NCI-H1694 (cell line): ENCODE measurements around the gene JPH4.
"Not testable (repeated sequence)": the region's sequence is repeated elsewhere in the genome, so short reads cannot be mapped to it uniquely, and the experiment has no call there.

Experiments
- DNase-seq: peaks from one replicate; lab custom pipeline; 2025; lab: John Stamatoyannopoulos, UW

The JPH4 gene

DNA sequence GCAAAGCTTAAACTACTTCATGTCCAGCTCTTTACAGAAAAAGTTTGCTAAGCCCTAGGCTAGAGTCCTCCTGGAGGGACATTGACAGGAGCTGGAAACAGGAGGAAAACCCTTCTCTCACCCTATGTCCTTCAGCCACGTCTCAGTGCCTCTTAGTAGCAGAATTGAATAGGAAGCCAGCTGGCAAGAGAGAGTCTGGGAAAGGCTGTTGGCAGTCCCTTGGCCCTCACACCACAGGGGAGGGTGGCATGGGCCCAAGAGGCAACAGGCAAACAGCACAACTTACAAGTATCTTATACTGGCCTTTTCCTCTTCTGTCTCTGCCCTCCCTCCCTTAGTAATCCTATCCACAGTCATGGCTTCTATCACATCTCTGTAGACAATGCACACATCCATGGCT lies 29.9 kb upstream of the JPH4 start:
- DNase-seq = no peak

DNA sequence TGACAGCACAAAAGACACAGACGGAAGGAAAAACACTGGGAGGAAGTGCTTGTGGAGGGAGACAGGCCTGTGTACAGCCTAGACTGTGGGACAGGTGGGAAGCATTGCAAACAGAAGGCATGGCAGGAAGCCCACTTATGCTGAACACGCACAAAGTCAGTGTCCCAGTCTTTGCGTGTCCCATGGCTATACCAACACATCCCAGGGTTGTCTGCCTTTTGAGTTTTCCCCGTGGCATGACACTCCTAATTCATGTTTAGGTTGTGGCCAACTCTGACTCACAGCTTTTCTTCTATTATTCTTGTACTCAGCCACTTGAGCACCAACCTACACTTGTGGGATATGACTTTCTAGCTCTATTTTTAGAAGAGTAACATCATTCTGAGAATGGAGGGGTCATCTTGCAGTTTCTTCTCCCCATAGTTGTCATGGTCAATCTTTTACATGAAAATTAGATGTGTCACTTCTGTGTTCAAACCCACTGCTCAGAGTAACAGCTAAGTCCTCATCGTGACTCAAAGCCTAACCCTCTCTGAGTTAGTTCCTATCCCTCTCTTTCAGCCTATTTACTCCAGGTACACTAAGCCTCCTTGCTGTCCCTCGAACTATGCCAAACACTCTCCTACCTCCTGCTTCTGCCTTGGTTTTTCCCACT lies 27.5 kb upstream of the JPH4 start:
- DNase-seq = no peak

DNA sequence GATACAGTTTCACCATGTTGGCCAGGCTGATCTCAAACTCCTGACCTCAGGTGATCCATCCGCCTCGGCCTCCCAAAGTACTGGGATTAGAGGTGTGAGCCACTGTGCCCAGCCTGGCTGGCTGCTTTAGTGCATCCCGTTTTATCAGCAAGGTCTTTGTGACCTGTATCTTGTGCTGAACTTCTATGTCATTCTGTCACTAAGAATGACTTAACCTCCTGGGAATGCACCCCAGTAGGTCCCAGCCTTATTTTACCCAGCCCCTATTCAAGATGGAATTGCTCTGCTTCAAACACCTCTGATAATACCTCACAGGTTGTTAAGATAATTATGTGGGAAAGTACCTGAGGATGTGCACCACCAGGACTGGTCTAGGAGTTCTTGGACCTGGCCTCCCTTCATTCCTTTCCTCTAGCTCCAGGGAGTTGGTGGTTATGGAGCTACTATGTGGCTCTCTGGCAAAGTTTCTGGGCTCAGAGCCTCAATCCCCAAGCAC lies 26.1 kb upstream of the JPH4 start:
- no peak for DNase-seq

DNA sequence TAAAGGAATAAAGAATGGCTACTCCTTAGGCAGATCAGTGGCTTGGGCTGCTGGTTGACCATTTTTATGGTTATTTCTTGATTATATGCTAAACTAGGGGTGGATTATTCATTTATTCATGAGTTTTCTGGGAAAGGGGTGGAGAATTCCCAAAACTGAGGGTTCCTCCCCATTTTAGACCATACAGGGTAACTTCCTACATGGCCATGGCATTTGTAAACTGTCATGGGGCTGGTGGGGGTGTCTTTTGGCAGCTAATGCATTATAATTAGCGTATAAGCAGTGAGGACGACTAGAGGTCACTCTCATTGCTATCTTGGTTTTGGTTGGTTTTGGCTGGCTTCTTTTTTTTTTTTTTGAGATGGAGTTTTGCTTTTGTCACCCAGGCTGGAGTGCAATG lies 25.6 kb upstream of the JPH4 start:
- no peak for DNase-seq

DNA sequence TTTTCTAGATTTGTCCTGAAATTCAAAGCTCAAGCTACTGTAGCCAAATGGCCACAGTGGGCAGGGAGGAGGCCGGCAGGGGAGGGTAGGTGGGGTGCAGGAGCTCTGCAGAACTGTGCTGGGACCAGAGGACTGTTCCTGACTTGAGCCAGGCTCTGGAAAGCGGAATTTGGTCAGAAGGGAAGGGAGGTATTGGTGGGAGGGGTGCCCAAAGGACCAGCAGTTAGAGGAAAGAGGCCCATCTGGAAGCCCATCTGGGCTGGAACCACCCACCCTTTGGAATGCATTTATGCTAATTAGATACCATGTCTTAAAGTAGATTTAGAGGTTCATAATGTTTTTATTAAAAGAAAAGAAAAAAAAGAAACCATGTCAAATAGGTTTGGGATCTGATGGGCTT lies 24.5 kb upstream of the JPH4 start:
- DNase-seq = no peak

DNA sequence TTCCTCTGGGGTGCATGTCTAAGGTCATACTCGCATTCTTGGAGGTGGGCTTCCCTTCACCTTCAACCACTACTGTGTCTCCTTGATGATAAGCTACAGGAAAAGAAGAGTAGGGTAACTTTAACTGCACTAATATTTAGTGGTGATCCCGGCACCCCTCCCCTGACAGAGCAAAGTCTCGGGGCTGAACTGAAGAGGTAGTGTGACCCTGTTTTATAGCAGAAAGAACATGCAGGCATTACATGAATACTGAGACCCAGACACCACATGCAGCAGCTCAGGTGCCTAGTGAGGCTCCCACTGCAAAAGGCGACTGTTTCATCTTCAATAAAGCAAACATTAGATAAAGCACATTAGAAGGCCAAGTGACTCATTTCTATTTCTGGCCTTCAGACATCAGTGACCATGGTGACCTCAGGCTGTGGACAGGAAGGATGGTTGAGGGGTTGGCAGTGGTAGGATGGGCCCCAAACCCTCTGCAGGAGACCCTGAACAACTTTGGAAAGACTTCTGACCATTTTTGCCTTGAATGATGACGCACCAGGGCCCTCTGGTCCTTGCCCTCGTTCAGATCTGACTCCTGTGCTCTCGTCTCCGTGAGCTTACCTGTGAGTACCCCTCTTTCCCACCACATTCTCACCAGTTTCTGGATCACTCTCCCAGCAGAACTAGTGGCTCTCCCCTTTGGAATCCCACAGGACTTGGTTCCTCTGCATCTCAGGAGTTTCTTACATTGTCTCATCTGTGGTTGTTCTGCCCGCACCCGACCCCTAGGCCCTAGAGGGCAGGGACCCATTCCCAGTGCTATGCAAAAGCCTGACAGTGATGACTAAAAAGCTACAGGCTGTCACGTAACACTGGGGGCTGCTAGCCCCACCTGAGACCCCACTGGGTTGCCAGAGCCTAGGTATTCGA lies 23.8 kb upstream of the JPH4 start:
- no peak for DNase-seq

DNA sequence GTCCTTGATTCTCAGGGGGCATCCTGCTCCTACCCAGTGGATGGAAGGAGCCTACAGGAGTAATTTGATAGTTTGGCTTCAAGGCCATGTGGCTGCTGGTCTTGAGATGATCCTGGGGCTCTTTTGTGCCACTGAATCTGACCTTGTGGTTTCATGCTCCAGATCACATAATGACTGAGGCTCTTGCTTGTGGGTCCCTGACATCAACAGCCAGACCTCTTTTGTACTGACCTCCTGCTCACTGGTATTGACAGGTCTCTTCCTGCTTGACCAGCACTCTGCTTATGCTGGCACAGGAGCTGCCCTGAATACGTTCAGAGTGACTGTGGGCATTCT lies 23.2 kb upstream of the JPH4 start:
- DNase-seq = no peak

DNA sequence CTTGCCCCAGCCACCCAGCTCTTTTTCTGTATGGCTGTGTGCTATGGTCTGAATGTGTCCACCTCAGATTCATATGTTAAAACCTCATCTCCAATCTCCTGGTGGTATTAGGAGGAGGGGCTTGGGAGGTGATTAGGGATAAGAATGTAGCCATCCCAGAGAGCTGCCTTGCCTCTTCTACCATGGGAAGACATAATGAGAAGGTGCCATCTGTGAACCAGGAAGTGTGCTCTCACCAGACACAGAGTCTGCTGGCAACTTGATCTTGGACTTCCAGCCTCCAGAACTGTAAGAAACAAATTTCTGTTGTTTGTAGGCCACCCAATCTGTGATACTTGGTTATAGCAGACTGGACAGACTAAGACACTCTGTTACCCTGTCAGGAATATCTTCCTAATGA lies 22.8 kb upstream of the JPH4 start:
- no peak for DNase-seq

DNA sequence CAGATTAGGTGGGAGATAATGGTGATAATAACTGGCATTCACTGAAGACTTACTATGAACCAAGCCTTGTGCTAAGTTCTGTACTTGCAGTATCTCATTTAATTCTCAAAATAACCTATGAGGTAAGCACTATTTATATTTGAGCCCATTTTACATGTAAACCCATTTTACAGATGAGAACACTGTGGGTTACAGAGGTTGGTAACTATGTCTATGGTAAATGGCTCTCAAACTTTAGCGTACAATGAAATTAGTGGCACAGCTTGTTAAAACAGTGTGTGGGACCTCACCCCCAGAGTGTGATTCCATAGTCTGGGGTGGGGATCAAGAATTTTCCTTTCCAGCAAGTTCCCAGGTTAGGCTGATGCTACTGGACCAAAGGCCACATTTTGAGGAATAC lies 22.2 kb upstream of the JPH4 start:
- DNase-seq = no peak

DNA sequence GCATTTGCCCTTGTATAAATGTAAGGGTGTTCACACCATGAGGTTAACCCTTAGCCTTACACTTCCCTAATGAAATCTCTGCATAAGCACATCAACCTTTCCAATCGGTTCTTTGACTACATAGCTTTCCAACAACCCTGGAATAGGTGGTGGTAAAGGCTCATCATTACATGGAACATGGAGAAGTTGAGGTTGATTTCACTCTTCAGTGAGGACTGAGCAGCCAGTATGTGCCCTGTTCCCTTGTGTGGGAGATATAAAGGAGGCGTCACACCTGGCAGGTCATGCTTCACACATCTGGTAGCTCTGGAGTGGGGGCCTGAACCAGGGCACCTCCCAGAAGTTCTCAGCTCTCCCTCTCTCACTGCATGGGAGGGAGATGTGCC lies 21.7 kb upstream of the JPH4 start:
- no peak for DNase-seq

DNA sequence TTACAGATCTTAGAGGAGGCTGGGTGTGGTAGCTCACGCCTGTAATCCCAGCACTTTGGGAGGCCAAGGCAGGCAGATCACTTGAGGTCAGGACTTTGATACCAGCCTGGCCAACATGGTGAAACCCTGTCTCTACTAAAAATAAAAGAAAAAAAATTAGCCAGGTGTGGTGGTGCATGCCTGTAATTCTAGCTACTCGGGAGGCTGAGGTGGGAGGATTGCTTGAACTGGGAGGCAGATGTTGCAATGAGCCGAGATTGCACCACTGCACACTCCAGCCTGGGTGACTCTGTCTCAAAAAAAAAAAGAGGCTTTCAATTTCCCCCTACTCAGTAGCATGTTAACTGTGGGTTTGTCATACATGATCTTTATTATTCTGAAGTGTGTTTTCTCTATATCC lies 15.6 kb upstream of the JPH4 start:
- not testable (repeated sequence) for DNase-seq

DNA sequence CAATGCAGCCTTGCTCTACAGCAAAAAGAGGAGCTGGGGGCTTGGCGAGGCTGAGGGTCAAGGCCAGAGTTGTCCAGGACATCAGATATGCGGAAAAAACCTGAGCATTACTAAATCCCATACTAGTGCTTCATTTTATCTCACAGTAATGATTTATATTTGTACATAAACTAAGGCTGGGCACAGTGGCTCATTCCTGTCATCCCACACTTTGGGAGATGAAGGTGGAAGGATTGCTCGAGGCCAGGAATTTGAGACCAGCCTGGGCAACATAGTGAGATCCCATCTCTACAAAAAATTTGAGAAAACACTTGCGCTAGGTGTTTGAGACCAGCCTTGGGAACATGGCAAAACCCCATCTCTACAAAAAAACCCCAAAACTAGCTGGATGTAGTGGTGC lies 11.6 kb upstream of the JPH4 start:
- DNase-seq = no peak

DNA sequence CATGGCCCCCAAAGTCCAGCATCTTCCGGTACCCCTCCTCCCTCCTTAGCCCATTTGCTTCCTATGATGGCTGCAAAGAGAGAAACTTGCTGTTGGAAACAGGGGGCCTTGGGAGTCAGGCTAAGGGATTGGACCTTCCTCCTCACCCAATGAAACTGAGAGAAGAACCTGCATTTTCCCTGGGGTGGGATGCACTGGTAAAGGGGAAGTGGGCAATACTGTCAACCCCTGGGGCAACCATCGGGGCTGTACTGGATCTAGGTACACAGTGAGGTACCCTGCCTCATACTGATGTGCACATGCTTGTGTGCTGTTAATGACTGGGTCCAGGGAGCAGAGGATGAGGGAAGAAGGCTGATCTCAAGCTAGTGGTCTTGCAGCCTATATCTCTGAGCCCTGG lies 11.0 kb upstream of the JPH4 start:
- DNase-seq = no peak

DNA sequence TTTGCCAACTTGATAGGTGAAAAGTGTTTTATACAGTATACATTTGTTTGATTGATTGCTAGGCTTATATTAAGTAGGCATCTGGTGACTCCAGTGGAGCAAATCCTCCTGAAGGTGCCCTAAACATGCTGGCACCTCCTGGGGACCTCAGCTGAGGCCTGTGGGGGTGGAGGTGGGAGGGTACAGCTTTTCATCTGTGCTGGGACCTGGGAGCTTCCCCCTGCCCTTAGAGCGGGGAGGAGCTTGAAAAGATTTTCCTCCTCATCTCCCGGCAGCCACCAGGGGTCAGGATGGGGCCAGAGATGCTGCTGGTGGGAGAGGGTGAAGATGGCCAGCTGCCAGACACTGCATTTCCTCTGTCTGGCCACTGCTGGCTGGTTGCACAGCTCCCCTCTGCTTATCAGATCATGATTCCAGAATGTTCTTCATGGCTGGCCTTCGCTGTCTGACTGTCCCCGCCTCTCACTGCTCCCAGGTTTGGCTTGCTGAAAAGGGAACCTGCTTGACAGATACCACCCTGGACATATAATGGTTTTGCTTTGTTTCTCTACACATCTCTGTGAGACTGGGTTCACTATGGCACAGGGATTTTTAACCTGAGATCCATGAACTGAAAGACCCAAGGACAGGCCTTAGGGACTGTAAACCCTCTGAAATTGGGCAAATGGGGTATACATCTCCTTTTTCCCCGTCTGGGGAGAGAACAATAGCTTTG lies 10.5 kb upstream of the JPH4 start:
- peak; percentile 90 for DNase-seq

DNA sequence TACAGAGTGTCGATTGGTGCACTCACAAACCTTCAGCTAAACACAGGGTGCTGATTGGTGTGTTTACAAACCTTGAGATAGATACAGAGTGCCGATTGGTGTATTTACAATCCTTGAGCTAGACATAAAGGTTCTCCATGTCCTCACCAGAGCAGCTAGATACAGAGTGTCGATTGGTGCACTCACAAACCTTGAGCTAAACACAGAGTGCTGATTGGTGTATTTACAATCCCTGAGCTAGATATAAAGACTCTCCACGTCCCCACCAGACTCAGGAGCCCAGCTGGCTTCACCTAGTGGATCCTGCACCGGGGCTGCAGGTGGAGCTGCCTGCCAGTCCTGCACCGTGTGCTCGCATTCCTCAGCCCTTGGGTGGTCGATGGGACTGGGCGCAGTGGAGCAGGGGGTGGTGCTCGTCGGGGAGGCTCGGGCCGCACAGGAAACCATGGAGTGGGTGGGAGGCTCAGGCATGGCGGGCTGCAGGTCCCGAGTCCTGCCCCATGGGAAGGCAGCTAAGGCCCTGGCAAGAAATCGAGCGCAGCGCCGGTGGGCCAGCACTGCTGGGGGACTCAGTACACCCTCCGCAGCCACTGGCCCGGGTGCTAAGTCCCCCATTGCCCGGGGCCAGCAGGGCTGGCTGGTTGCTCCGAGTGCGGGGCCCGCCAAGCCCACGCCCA lies 6.1 kb upstream of the JPH4 start:
- DNase-seq = not testable (repeated sequence)

DNA sequence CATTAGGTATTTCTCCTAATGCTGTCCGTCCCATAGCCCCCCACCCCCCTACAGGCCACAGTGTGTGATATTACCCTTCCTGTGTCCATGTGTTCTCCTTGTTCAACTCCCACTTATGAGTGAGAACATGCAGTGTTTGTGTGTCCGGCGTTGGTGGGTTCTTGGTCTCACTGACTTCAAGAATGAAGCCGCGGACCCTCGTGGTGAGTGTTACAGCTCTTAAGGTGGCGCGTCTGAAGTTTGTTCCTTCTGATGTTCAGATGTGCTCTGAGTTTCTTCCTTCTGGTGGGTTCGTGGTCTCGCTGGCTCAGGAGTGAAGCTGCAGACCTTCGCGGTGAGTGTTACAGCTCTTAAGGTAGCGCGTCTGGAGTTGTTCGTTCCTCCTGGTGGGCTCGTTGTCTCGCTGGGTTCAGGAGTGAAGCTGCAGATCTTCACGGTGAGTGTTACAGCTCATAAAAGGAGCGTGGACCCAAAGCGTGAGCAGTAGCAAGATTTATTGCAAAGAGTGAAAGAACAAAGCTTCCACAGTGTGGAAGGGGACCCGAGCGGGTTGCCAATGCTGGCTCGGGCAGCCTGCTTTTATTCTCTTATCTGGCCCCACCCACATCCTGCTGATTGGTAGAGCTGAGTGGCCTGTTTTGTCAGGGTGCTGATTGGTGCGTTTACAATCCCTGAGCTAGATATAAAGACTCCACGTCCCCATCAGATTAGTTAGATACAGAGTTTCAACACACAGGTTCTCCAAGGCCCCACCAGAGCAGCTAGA lies 5.4 kb upstream of the JPH4 start:
- DNase-seq = not testable (repeated sequence)

DNA sequence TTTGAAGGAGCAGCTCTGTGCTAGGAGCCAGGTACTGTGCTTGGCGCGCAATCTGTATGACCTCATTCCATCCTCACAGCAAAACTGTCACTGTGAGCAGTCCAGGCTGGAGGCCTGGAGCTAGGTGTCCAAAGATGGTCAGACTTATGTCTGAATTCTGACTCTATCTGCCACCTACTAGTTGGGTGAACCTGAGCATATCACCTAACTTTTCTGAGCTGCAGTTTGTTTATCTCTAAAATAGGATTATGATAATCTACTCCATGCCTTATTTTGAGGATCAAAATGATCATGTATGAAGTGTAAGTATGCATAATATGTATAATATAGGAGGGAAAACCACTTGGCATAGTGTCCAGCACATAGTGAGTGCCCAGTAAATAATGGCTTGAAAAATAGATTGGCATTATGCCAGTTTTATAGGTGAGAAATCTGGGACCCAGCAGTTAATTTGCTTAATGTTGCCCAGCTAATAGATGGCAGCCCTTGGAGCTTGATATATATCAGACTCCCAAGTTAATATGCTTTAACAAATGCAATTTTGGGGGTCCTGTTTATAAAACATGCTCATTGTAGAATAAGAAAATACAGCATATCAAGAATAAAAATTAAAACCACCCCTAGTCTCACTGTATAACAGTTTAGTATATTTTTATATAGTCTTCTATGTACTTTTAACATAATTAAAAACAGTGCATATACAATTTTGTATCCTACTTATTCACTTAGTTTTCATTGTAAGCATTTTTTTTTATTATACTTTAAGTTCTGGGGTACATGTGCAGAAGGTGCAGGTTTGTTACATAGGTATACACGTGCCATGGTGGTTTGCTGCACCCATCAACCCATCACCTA lies 4.5 kb upstream of the JPH4 start:
- DNase-seq = no peak

DNA sequence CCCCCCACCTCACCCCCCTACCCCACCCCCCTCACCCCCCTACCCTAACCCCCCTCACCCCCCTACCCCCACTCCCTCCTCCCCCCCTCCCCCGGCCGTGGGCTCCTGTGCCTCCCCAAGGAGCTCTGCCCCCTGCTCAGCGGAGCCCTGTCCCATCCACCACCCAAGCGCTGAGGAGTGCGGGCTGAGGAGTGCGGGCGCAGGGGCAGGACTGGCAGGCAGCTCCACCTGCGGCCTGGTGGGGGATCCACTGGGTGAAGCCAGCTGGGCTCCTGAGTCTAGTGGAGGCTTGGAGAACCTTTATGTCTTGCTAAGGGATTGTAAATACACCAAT lies 2.3 kb upstream of the JPH4 start:
- no peak for DNase-seq

DNA sequence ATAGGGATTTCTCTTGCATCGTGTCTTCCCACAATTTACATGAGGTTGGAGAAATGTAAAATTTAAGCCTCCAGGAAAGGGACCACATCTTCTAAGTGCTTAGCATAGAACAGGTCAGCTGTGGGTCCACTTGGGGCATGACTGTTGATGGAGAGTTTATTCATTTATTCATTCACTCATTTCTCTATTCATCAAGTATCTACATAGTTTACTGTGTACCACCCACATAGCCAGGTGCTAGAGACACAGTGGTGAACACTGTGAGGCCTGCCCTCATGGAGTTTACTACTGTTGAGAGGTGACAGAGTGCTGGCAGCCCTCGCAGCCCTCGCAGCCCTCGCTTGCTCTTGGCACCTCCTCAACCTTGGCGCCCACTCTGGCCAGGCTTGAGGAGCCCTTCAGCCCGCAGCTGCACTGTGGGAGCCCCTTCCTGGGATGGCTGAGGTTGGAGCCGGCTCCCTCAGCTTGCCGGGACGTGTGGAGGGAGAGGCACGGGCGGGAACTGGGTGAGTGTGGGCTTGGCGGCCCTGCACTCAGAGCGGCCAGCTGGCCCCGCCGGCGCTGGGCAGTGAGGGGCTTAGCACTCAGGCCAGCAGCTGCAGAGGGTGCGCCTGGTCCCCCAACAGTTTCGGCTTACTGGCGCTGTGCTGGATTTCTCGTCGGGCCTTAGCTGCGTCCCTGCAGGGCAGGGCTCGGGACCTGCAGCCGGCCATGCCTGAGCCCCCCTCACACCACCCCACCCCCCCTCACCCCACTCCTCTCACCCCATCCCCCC lies 1.7 kb upstream of the JPH4 start:
- no peak for DNase-seq

DNA sequence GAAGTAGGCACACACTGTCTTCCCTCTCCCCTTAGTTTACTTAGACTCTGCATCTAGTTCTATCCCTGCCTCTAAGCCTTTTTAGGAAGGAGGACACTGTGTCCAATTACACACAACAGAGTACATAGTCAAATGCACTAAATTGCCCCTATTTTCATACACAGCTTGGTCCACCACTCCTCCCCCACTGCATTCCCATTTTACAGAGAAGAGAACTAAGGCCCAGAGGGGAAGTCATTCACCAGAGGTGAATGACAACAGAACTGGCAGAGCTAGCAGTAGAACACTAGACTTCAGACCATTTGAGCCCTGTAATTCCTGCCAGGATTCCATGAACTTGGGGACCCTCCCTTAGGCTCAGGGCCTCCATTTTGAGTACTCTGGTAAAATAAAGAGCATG lies 1.1 kb upstream of the JPH4 start:
- no peak for DNase-seq
